NCI-H1417 (cell line): ENCODE results near the gene MTF2.

Source experiments
- DNase-seq, 3 experiments: peaks; one replicate each; lab custom pipeline; 2025; lab: John Stamatoyannopoulos, UW

Gene MTF2

GRCh38 chr1:93082313-93082712, 3.2 kb downstream of the MTF2 start:
- DNase-seq: no peak

- no peak for DNase-seq
Measured at GRCh38 chr1:93083979-93084378, 4.9 kb downstream of the MTF2 start.

- DNase-seq: no peak
Measured at GRCh38 chr1:93087532-93087931, 8.4 kb downstream of the MTF2 start.

GRCh38 chr1:93093332-93094006, 14.4 kb downstream of the MTF2 start:
- DNase-seq: no peak

- DNase-seq: no peak
Measured at GRCh38 chr1:93095804-93096585, 16.9 kb downstream of the MTF2 start.

GRCh38 chr1:93102142-93102541, 23.1 kb downstream of the MTF2 start:
- DNase-seq: no peak

- no peak for DNase-seq
Measured at GRCh38 chr1:93106226-93106625, 27.1 kb downstream of the MTF2 start.

GRCh38 chr1:93107395-93107794, 28.3 kb downstream of the MTF2 start:
- no peak for DNase-seq

- no peak for DNase-seq
Measured at GRCh38 chr1:93108335-93108734, 29.3 kb downstream of the MTF2 start.

- no peak for DNase-seq
Measured at GRCh38 chr1:93109578-93109977, 30.5 kb downstream of the MTF2 start.

GRCh38 chr1:93111065-93111464, 32.0 kb downstream of the MTF2 start:
- no peak for DNase-seq

- DNase-seq: no peak
Measured at GRCh38 chr1:93111561-93111960, 32.5 kb downstream of the MTF2 start.

GRCh38 chr1:93113127-93113526, 34.0 kb downstream of the MTF2 start:
- no peak for DNase-seq

- no peak for DNase-seq
Measured at GRCh38 chr1:93114391-93114790, 35.3 kb downstream of the MTF2 start.

GRCh38 chr1:93120614-93121013, 41.5 kb downstream of the MTF2 start:
- no peak for DNase-seq

- no peak for DNase-seq
Measured at GRCh38 chr1:93123201-93123783, 44.2 kb downstream of the MTF2 start.

- DNase-seq: no peak
Measured at GRCh38 chr1:93124556-93125355, 45.7 kb downstream of the MTF2 start.

GRCh38 chr1:93129507-93130099, 50.5 kb downstream of the MTF2 start:
- peak in 1 of 3 experiments; percentile 59 for DNase-seq

- no peak for DNase-seq
Measured at GRCh38 chr1:93132638-93133037, 53.6 kb downstream of the MTF2 start.

GRCh38 chr1:93136445-93136844, 57.4 kb downstream of the MTF2 start:
- DNase-seq: no peak

GRCh38 chr1:93137604-93138292, 58.7 kb downstream of the MTF2 start:
- DNase-seq: no peak
